DOHH2 (cell line): ENCODE data around the gene TMEM53.

Source experiments
- H3F3A ChIP-seq: fragments of 200-600 bp; sonication (generic), shearing (Covaris generic); 2 replicates; pipeline ENCODE4 v1.6.0; 2016; ENCODE audit warnings: antibody characterized with exemption, mild to moderate bottlenecking; ENCODE audit not compliant: control insufficient read depth, insufficient read depth
- H3K27ac ChIP-seq: fragments of 200-600 bp; sonication (generic); 2 replicates; pipeline ENCODE4 v1.5.1; 2014; ENCODE audit warnings: low read depth, mild to moderate bottlenecking, low read length, moderate library complexity
- H3K27me3 ChIP-seq: fragments of 200-600 bp; sonication (generic); 2 replicates; pipeline ENCODE4 v1.6.1; 2014; ENCODE audit warnings: mild to moderate bottlenecking, low read length, mixed read lengths; ENCODE audit not compliant: control insufficient read depth
- H3K36me3 ChIP-seq: fragments of 200-600 bp; sonication (generic); 2 replicates; pipeline ENCODE4 v1.6.1; 2014; ENCODE audit warnings: mild to moderate bottlenecking, low read length, moderate library complexity, mixed read lengths; ENCODE audit not compliant: control insufficient read depth
- H3K4me1 ChIP-seq: fragments of 200-600 bp; sonication (generic); 2 replicates; pipeline ENCODE4 v1.6.1; 2014; ENCODE audit warnings: mild to moderate bottlenecking, low read length, mixed read lengths; ENCODE audit not compliant: control insufficient read depth
- H3K4me2 ChIP-seq: fragments of 200-600 bp; sonication (generic); 2 replicates; pipeline ENCODE4 v1.6.0; 2014; ENCODE audit warnings: mild to moderate bottlenecking, low read length, moderate library complexity
- H3K4me3 ChIP-seq: fragments of 200-600 bp; sonication (generic); 2 replicates; pipeline ENCODE4 v1.5.1; 2014; ENCODE audit warnings: mild to moderate bottlenecking, low read length, mixed read lengths
- H3K79me2 ChIP-seq: fragments of 200-600 bp; sonication (generic); 2 replicates; pipeline ENCODE4 v1.6.1; 2014; ENCODE audit warnings: mild to moderate bottlenecking, low read length, mixed read lengths; ENCODE audit not compliant: control insufficient read depth
- H3K9me2 ChIP-seq: fragments of 200-600 bp; sonication (generic); replicated peaks from 2 replicates; pipeline ENCODE4 v1.6.1; 2014; ENCODE audit warnings: mild to moderate bottlenecking, low read length, mixed read lengths; ENCODE audit not compliant: control insufficient read depth
- H3K9me3 ChIP-seq: fragments of 200-600 bp; sonication (generic); 2 replicates; pipeline ENCODE4 v1.6.1; 2014; ENCODE audit warnings: antibody characterized with exemption, low read length, mixed read lengths; ENCODE audit not compliant: control insufficient read depth, insufficient read depth
- H4K20me1 ChIP-seq: fragments of 200-600 bp; sonication (generic); 2 replicates; pipeline ENCODE4 v1.6.0; 2014; ENCODE audit warnings: low read depth, mild to moderate bottlenecking, antibody characterized with exemption, low read length, moderate library complexity; ENCODE audit not compliant: control insufficient read depth, insufficient read depth
- EZH2phosphoT487 ChIP-seq: fragments of 200-600 bp; sonication (generic); IDR thresholded peaks from 2 replicates; pipeline ENCODE4 v1.6.1; 2017; ENCODE audit warnings: borderline replicate concordance, mild to moderate bottlenecking, antibody characterized with exemption, low read length, moderate library complexity, mixed read lengths
- TF ChIP-seq, protein P1 (sequence below): fragments of 200-600 bp; sonication (generic); IDR thresholded peaks from one replicate; pipeline ENCODE4 v1.5.1; 2014; ENCODE audit warnings: antibody characterized with exemption, mild to moderate bottlenecking, low read depth, low read length; ENCODE audit not compliant: poor library complexity, severe bottlenecking

The TMEM53 gene

DNA sequence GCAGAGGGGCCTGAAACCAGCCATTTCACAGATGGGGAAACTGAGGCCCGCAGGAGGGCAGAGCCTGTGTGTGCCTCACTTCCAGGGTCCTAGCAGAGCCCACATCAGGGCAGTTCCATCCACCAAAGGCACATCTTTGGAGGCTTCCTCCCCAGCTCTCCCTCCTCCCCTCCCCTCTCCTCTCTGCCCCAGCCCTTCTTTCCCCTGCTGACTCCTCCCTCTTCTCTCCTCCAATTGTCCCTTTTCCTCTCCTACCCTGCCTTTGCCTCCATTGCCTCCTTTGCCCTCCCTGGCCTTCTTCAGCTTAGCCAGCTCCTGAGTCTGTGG is 56.6 kb downstream of the TMEM53 start:
- H3K4me2 ChIP-seq = no peak overlapping the region
- H3K4me1 ChIP-seq = no peaks in the 10 kb centered on the region

DNA sequence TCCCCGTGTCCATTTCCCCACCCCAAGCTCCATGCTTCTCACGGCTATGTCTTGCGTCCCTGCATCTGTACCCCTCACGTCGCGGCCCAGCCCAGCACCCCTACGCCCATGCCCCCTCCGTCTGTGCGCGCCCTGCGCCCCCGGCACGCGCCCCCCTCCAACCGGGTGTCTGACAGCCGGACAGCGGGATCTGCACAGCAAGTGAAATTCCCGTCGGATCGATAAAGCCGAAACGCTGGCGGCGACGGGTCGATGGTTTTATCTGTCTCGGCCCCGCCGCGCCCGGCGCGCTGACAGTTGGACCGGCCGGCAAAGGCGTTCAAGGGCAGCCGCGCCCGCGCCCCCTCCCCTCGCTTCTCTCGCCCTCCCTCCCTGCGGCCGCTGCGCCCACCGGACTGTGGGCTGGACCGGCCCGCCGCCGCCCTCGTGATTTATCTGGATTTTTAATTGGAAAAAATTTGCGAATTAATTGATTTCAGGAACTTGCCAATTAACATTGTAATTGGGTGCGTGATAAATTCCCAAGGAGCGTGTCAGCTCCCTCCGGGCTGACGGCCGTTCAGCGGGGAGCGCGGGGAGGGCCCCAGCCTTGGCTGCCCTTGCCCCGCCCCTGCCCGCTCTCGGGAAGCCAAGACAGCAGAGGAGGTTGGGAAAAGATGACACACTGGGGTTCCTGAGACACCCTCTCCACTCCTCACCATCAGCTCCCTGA is 57.1 kb downstream of the TMEM53 start:
- H3K9me3 ChIP-seq = no peaks in the 10 kb centered on the region
- no peaks in the 10 kb centered on the region for H3F3A ChIP-seq
- H3K36me3 ChIP-seq = no peaks in the 10 kb centered on the region
- H3K4me1 ChIP-seq = no peaks in the 10 kb centered on the region
- TF ChIP-seq, protein P1, sequence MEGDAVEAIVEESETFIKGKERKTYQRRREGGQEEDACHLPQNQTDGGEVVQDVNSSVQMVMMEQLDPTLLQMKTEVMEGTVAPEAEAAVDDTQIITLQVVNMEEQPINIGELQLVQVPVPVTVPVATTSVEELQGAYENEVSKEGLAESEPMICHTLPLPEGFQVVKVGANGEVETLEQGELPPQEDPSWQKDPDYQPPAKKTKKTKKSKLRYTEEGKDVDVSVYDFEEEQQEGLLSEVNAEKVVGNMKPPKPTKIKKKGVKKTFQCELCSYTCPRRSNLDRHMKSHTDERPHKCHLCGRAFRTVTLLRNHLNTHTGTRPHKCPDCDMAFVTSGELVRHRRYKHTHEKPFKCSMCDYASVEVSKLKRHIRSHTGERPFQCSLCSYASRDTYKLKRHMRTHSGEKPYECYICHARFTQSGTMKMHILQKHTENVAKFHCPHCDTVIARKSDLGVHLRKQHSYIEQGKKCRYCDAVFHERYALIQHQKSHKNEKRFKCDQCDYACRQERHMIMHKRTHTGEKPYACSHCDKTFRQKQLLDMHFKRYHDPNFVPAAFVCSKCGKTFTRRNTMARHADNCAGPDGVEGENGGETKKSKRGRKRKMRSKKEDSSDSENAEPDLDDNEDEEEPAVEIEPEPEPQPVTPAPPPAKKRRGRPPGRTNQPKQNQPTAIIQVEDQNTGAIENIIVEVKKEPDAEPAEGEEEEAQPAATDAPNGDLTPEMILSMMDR = no peak
- no peak for TF ChIP-seq EZH2phosphoT487
- H3K4me2 ChIP-seq = no peak overlapping the region
- peaks cover 6% of the 10 kb centered on the region; the same call in 1 of the 2 replicates for H3K27me3 ChIP-seq
- no peaks in the 10 kb centered on the region for H3K79me2 ChIP-seq
- H3K9me2 ChIP-seq = no peaks in the 10 kb centered on the region
- H3K4me3 ChIP-seq = no peak overlapping the region
- no peaks in the 10 kb centered on the region for H4K20me1 ChIP-seq
- H3K27ac ChIP-seq = no peak overlapping the region

More for the DNA sequence above, 56.6 kb downstream of the TMEM53 start:
- Histone ChIP-seq H4K20me1 (no peaks in the 10 kb centered on the region), H3K79me2 (no peaks in the 10 kb centered on the region), H3K27ac (no peak overlapping the region), H3F3A (no peaks in the 10 kb centered on the region), H3K9me3 (no peaks in the 10 kb centered on the region), H3K4me3 (no peak overlapping the region), H3K9me2 (no peaks in the 10 kb centered on the region), H3K27me3 (peaks cover 6% of the 10 kb centered on the region; the same call in 1 of the 2 replicates), H3K36me3 (no peaks in the 10 kb centered on the region)
- TF ChIP-seq, protein P1 = no peak
- TF ChIP-seq EZH2phosphoT487 = no peak

DNA sequence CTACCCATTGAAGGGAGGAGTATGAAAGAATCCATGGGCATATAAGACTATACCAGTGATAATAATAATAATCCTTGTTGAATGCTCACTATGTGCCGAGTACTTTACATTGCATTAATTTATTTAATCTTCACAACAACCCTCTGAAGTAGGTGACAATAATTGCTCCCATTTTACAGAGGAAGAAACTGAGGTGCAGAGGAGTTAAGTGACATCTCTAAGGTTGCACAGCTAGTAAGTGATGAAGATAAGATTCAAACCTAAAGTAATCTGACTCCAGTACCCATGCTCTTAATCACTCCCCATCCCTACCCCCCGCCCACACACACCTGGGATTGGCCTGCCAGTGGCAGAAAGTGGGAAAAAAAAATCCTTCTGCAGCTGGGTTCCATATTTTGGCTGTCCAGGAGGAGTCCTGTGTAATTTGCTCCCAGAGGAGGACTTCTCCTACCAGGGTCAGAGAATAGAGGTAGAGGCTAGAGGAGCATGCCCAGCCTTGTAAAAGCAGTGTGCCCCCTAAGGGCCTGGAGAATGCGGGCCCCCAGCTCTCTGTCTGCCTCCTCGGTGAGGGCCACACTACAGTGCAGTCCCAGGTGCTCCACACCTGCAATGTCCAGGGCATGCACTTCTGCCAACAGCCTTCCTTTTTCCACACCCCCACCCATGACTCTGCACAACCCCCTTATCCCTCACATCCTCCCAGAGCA is 57.8 kb downstream of the TMEM53 start:
- Histone ChIP-seq H3K4me1 (no peaks in the 10 kb centered on the region), H3K9me2 (no peaks in the 10 kb centered on the region), H4K20me1 (no peaks in the 10 kb centered on the region), H3K79me2 (no peaks in the 10 kb centered on the region), H3K4me3 (no peak overlapping the region), H3K9me3 (no peaks in the 10 kb centered on the region), H3F3A (no peaks in the 10 kb centered on the region), H3K27me3 (peaks cover 6% of the 10 kb centered on the region; the same call in 1 of the 2 replicates), H3K27ac (no peak overlapping the region), H3K4me2 (no peak overlapping the region), H3K36me3 (no peaks in the 10 kb centered on the region)
- TF ChIP-seq, protein P1 = no peak
- no peak for TF ChIP-seq EZH2phosphoT487
